Breast epithelium (tissue), 3 donors: ENCODE data around the gene JSRP1.

Source experiments
- POLR2A ChIP-seq: fragments of 450-650 bp; IDR thresholded peaks from one replicate; pipeline ENCODE4 v1.6.1; 2016; ENCODE audit warnings: antibody characterized with exemption, mild to moderate bottlenecking, moderate library complexity
- POLR2AphosphoS5 ChIP-seq, 3 donors: sonication (generic); formaldehyde crosslinking; IDR thresholded peaks; one replicate each; pipeline ENCODE4 v1.6.1; 2017; ENCODE audit warnings: antibody characterized with exemption in 3 of 3
- TF ChIP-seq, protein P1 (sequence below), 3 donors: fragments of 450-650 bp; IDR thresholded peaks; one replicate each; pipeline ENCODE4 v1.5.1; 2016 to 2017; ENCODE audit warnings: antibody characterized with exemption in 3 of 3, mild to moderate bottlenecking in 3 of 3, moderate library complexity in 3 of 3

- TF ChIP-seq, protein P1, sequence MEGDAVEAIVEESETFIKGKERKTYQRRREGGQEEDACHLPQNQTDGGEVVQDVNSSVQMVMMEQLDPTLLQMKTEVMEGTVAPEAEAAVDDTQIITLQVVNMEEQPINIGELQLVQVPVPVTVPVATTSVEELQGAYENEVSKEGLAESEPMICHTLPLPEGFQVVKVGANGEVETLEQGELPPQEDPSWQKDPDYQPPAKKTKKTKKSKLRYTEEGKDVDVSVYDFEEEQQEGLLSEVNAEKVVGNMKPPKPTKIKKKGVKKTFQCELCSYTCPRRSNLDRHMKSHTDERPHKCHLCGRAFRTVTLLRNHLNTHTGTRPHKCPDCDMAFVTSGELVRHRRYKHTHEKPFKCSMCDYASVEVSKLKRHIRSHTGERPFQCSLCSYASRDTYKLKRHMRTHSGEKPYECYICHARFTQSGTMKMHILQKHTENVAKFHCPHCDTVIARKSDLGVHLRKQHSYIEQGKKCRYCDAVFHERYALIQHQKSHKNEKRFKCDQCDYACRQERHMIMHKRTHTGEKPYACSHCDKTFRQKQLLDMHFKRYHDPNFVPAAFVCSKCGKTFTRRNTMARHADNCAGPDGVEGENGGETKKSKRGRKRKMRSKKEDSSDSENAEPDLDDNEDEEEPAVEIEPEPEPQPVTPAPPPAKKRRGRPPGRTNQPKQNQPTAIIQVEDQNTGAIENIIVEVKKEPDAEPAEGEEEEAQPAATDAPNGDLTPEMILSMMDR (IDR thresholded peaks at IDR 0.05): no peak
- TF ChIP-seq POLR2A (no peak), POLR2AphosphoS5 (IDR thresholded peaks at IDR 0.05) (no peak)
These were observed 26.6 kb upstream of the JSRP1 start for GRCh38 chr19:2282862-2283237.
